Measurements from ENCODE around the gene CDYL2.
"Not testable (repeated sequence)": the region's sequence is repeated elsewhere in the genome, so short reads cannot be mapped to it uniquely, and the experiment has no call there.

Gene CDYL2

GRCh38 chr16:80812593-80812992 is 8.2 kb upstream of the CDYL2 start:
- in situ Hi-C loops (cut with MboI; ENCODE audit: low sequenced_read_pairs) = no loop called here

- in situ Hi-C loops (cut with MboI; ENCODE audit: low sequenced_read_pairs) = no loop called here
Measured at GRCh38 chr16:80809366-80809765, 5.0 kb upstream of the CDYL2 start.

- in situ Hi-C loops (cut with MboI; ENCODE audit: low sequenced_read_pairs) = no loop called here
Measured at GRCh38 chr16:80807906-80808305, 3.5 kb upstream of the CDYL2 start.

- in situ Hi-C loops (cut with MboI; ENCODE audit: low sequenced_read_pairs) = no loop called here
Measured at GRCh38 chr16:80806927-80807340, 2.5 kb upstream of the CDYL2 start.

GRCh38 chr16:80806289-80806688 is 1.9 kb upstream of the CDYL2 start:
- in situ Hi-C loops (cut with MboI; ENCODE audit: low sequenced_read_pairs) = no loop called here

- in situ Hi-C loops (cut with MboI; ENCODE audit: low sequenced_read_pairs) = no loop called here
Measured at GRCh38 chr16:80804056-80804525, 307 bp downstream of the CDYL2 start.

GRCh38 chr16:80803339-80804055 is 901 bp downstream of the CDYL2 start:
- in situ Hi-C loops (cut with MboI; ENCODE audit: low sequenced_read_pairs) = no loop called here

GRCh38 chr16:80802902-80803301 is 1.5 kb downstream of the CDYL2 start:
- in situ Hi-C loops (cut with MboI; ENCODE audit: low sequenced_read_pairs) = no loop called here

- in situ Hi-C loops (cut with MboI; ENCODE audit: low sequenced_read_pairs) = no loop called here
Measured at GRCh38 chr16:80802138-80802537, 2.3 kb downstream of the CDYL2 start.

- in situ Hi-C loops (cut with MboI; ENCODE audit: low sequenced_read_pairs) = no loop called here
Measured at GRCh38 chr16:80794071-80794470, 10.3 kb downstream of the CDYL2 start.

GRCh38 chr16:80792031-80792430 is 12.4 kb downstream of the CDYL2 start:
- in situ Hi-C loops (cut with MboI; ENCODE audit: low sequenced_read_pairs) = no loop called here

- in situ Hi-C loops (cut with MboI; ENCODE audit: low sequenced_read_pairs) = no loop called here
Measured at GRCh38 chr16:80791411-80791810, 13.0 kb downstream of the CDYL2 start.

- in situ Hi-C loops (cut with MboI; ENCODE audit: low sequenced_read_pairs) = no loop called here
Measured at GRCh38 chr16:80790751-80791150, 13.6 kb downstream of the CDYL2 start.

- in situ Hi-C loops (cut with MboI; ENCODE audit: low sequenced_read_pairs) = no loop called here
Measured at GRCh38 chr16:80788027-80788426, 16.4 kb downstream of the CDYL2 start.

GRCh38 chr16:80786561-80786960 is 17.8 kb downstream of the CDYL2 start:
- in situ Hi-C loops (cut with MboI; ENCODE audit: low sequenced_read_pairs) = not testable (repeated sequence)

- in situ Hi-C loops (cut with MboI; ENCODE audit: low sequenced_read_pairs) = no loop called here
Measured at GRCh38 chr16:80784951-80785350, 19.4 kb downstream of the CDYL2 start.

- in situ Hi-C loops (cut with MboI; ENCODE audit: low sequenced_read_pairs) = no loop called here
Measured at GRCh38 chr16:80778703-80779102, 25.7 kb downstream of the CDYL2 start.

- in situ Hi-C loops (cut with MboI; ENCODE audit: low sequenced_read_pairs) = no loop called here
Measured at GRCh38 chr16:80776856-80777255, 27.5 kb downstream of the CDYL2 start.

GRCh38 chr16:80775450-80775849 is 28.9 kb downstream of the CDYL2 start:
- in situ Hi-C loops (cut with MboI; ENCODE audit: low sequenced_read_pairs) = no loop called here

- in situ Hi-C loops (cut with MboI; ENCODE audit: low sequenced_read_pairs) = no loop called here
Measured at GRCh38 chr16:80766798-80767197, 37.6 kb downstream of the CDYL2 start.

- in situ Hi-C loops (cut with MboI; ENCODE audit: low sequenced_read_pairs) = no loop called here
Measured at GRCh38 chr16:80759419-80760162, 44.8 kb downstream of the CDYL2 start.

- in situ Hi-C loops (cut with MboI; ENCODE audit: low sequenced_read_pairs) = no loop called here
Measured at GRCh38 chr16:80754476-80754875, 49.9 kb downstream of the CDYL2 start.
